Adrenal gland (tissue), 5 donors: Measurements from ENCODE around the gene RNF8.

Experiments used
- CTCF ChIP-seq, 6 experiments: fragments of 450-650 bp in 4 of 6; fragments of 200-600 bp in 2 of 6; sonication (generic) in 1 of 6; IDR thresholded peaks; 1 replicate in 5 of 6; 2 replicates in 1 of 6; pipeline versions ENCODE4 v1.5.1 to v1.8.0; 2016 to 2021; ENCODE audit warnings: antibody characterized with exemption in 6 of 6, mild to moderate bottlenecking in 2 of 6, moderate library complexity in 1 of 6
- POLR2A ChIP-seq, 2 donors: fragments of 450-650 bp; IDR thresholded peaks; one replicate each; pipeline ENCODE4 v1.6.1; 2017; ENCODE audit warnings: antibody characterized with exemption in 2 of 2, mild to moderate bottlenecking in 2 of 2, moderate library complexity in 1 of 2
- donor health status: DM: no; HTN: no; CAD: no.

- no peak for TF ChIP-seq CTCF (IDR thresholded peaks at IDR 0.05)
- TF ChIP-seq POLR2A (IDR thresholded peaks at IDR 0.05) = no peak
These were observed 63.6 kb downstream of the RNF8 start for GRCh38 chr6:37417393-37417792.
